HepG2 (cell line): Measurements from ENCODE around the gene RIPK3. TPM values are rescaled to one million over a fixed set of nuclear protein-coding genes. Genes with fewer than 3 reads are reported as not detected.

Source experiments
- ARID2 ChIP-seq: sonication (generic); formaldehyde crosslinking; IDR thresholded peaks from 2 replicates; pipeline ENCODE4 v1.8.1; 2022; ENCODE audit warnings: mild to moderate bottlenecking, missing genetic modification reagents, borderline replicate concordance
- CBX5 ChIP-seq: sonication (generic); formaldehyde crosslinking; IDR thresholded peaks from 2 replicates; pipeline ENCODE4 v1.4.0; 2020; ENCODE audit warnings: missing genetic modification reagents, borderline replicate concordance
- DZIP1 ChIP-seq: sonication (generic); formaldehyde crosslinking; IDR thresholded peaks from 2 replicates; pipeline ENCODE4 v1.5.0; 2020; ENCODE audit warnings: mild to moderate bottlenecking, missing genetic modification reagents
- FOXA1 ChIP-seq, 2 experiments: fragments of 450-650 bp in 1 of 2; sonication (generic) in 1 of 2; formaldehyde crosslinking in 1 of 2; IDR thresholded peaks; 2 replicates each; pipeline versions ENCODE4 v1.4.0 to v1.6.1; 2016 to 2020; ENCODE audit warnings: missing genetic modification reagents in 1 of 2
- FOXK1 ChIP-seq: sonication (generic); formaldehyde crosslinking; IDR thresholded peaks from 2 replicates; pipeline ENCODE4 v1.4.0; 2020; ENCODE audit warnings: low read depth, missing genetic modification reagents, borderline replicate concordance
- HMGXB3 ChIP-seq: sonication (generic); formaldehyde crosslinking; IDR thresholded peaks from 2 replicates; pipeline ENCODE4 v1.4.0; 2020; ENCODE audit warnings: missing genetic modification reagents, borderline replicate concordance
- KAT2B ChIP-seq: fragments of 150-350 bp; IDR thresholded peaks from 2 replicates; pipeline ENCODE4 v1.6.1; 2014; ENCODE audit warnings: low read depth, low read length, borderline replicate concordance
- NR1H2 ChIP-seq: sonication (generic); formaldehyde crosslinking; IDR thresholded peaks from 2 replicates; pipeline ENCODE4 v1.8.1; 2022; ENCODE audit warnings: low read depth, missing genetic modification reagents, borderline replicate concordance
- SNAPC2 ChIP-seq: sonication (generic); formaldehyde crosslinking; IDR thresholded peaks from 2 replicates; pipeline ENCODE4 v1.8.1; 2022; ENCODE audit warnings: mild to moderate bottlenecking, missing genetic modification reagents
- TARDBP ChIP-seq: sonication (generic); formaldehyde crosslinking; IDR thresholded peaks from 2 replicates; pipeline ENCODE4 v1.8.0; 2022; ENCODE audit warnings: mild to moderate bottlenecking, missing genetic modification reagents
- ZNF101 ChIP-seq: sonication (generic); formaldehyde crosslinking; IDR thresholded peaks from 2 replicates; pipeline ENCODE4 v1.4.0; 2020; ENCODE audit warnings: mild to moderate bottlenecking, low read depth, missing genetic modification reagents, borderline replicate concordance
- ZNF350 ChIP-seq: sonication (generic); formaldehyde crosslinking; IDR thresholded peaks from 2 replicates; pipeline ENCODE4 v1.4.0; 2020; ENCODE audit warnings: mild to moderate bottlenecking, low read depth, missing genetic modification reagents, borderline replicate concordance
- ZNF543 ChIP-seq: sonication (generic); formaldehyde crosslinking; IDR thresholded peaks from 2 replicates; pipeline ENCODE4 v1.4.0; 2020; ENCODE audit warnings: mild to moderate bottlenecking, missing genetic modification reagents
- ZNF562 ChIP-seq: sonication (generic); formaldehyde crosslinking; IDR thresholded peaks from 2 replicates; pipeline ENCODE4 v1.8.0; 2022; ENCODE audit warnings: missing genetic modification reagents, borderline replicate concordance
- polyA plus RNA-seq, 8 experiments: library from polyadenylated mRNA; depleted of rRNA in 3 of 8; stranded (reverse) in 7 of 8; unstranded in 1 of 8; fragments of >200 nt; fragmentation: Illumina TruSeq in 4 of 8; extraction: Trizol in 4 of 8; gene quantifications; 2 replicates each; pipeline versions ENCODE4 v1.2.1 to v1.2.3, GENCODE V29; 2011 to 2016; ENCODE audit warnings: low read depth in 4 of 8, missing spikeins in 1 of 8, mixed read lengths in 1 of 8; ENCODE audit not compliant: insufficient read depth in 1 of 8
- total RNA-seq, 5 experiments: library from RNA; depleted of rRNA; stranded (reverse); fragments of >200 nt; fragmentation: Illumina TruSeq; extraction: Trizol; gene quantifications; 2 replicates each; pipeline ENCODE4 v1.2.3, GENCODE V29; 2016; ENCODE audit warnings: low read depth in 1 of 5
- TF ChIP-seq, protein P1 (sequence below): conservative IDR thresholded peaks from 2 replicates; pipeline ENCODE4 v1.6.1; 2018; ENCODE audit warnings: missing genetic modification reagents
- TF ChIP-seq, protein P2 (sequence below): sonication (generic); formaldehyde crosslinking; IDR thresholded peaks from 2 replicates; pipeline ENCODE4 v1.5.0; 2020; ENCODE audit warnings: missing genetic modification reagents, mild to moderate bottlenecking, borderline replicate concordance
- TF ChIP-seq, protein P3 (sequence below): sonication (generic); formaldehyde crosslinking; IDR thresholded peaks from 2 replicates; pipeline ENCODE4 v1.8.0; 2022; ENCODE audit warnings: mild to moderate bottlenecking, missing genetic modification reagents, moderate library complexity

The RIPK3 gene
- total and polyA plus RNA-seq, 2 of the 13 experiments (the other 11 are each of a cell fraction or from before 2014, with no cell fraction given) = not detected

DNA sequence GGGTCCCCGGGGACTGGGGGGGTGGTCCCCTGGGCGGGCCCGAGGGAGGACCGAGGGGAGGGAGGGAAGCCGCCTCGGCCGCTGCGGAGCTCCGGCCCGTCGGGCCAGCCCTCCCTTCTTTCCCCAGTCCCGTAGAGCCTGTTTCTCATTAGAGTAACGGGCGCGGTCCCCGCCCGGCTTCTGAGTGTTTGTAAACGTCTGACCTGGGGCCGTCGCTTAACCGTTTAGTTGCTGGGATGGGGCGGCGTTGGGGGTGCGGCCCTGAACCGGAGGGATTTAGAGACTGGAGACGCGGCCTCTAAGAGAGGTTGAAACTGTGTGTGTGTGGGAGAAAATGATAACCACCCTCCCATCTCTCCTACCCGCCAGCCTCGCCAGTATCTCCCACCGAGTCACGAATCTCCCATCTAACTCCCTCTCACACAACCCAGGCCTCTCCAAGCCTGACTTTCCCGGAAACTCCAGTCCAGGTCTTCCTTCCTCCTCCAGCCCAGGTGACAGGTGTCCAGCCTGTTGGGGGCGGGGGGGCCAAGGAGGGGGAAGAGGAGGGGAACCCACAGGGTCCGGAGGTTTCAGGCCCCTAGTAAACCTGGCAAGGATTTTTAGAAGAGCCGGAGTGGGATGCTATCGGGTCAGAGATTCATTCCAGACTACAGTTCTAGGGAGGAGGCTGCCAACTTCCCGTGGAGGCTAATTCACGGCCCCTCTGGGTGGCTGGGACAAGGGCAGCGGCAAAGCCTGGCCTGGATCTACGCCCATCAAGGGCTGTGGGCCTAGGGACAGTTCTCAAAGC lies 27.1 kb upstream of the RIPK3 start (continued):
- TF ChIP-seq DZIP1 (CRISPR knock-in tag) (peak; percentile 12; the same call in 1 of the 2 replicates), ZNF543 (CRISPR knock-in tag) (0 out of 2 replicates have a peak, but pooled peaks have one; percentile 67), FOXA1 (IDR thresholded peaks at IDR 0.05) (no peak), FOXA1 (CRISPR knock-in tag; IDR thresholded peaks at IDR 0.05) (0 out of 2 replicates have a peak, but pooled peaks have one; percentile 36), TARDBP (CRISPR knock-in tag) (peak; percentile 88), FOXK1 (CRISPR knock-in tag) (peak; percentile 41; the same call in 1 of the 2 replicates), NR1H2 (CRISPR knock-in tag) (no peak), HMGXB3 (CRISPR knock-in tag) (no peak), ZNF101 (CRISPR knock-in tag) (no peak), ARID2 (CRISPR knock-in tag) (no peak), ZNF350 (CRISPR knock-in tag) (peak; percentile 79), ZNF562 (CRISPR knock-in tag) (no peak), KAT2B (no peak), CBX5 (CRISPR knock-in tag) (0 out of 2 replicates have a peak, but pooled peaks have one; percentile 26), SNAPC2 (peak; percentile 97)
- TF ChIP-seq, protein P1, sequence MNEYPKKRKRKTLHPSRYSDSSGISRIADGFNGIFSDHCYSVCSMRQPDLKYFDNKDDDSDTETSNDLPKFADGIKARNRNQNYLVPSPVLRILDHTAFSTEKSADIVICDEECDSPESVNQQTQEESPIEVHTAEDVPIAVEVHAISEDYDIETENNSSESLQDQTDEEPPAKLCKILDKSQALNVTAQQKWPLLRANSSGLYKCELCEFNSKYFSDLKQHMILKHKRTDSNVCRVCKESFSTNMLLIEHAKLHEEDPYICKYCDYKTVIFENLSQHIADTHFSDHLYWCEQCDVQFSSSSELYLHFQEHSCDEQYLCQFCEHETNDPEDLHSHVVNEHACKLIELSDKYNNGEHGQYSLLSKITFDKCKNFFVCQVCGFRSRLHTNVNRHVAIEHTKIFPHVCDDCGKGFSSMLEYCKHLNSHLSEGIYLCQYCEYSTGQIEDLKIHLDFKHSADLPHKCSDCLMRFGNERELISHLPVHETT = peak; percentile 36; the same call in 1 of the 2 replicates
- TF ChIP-seq, protein P2, sequence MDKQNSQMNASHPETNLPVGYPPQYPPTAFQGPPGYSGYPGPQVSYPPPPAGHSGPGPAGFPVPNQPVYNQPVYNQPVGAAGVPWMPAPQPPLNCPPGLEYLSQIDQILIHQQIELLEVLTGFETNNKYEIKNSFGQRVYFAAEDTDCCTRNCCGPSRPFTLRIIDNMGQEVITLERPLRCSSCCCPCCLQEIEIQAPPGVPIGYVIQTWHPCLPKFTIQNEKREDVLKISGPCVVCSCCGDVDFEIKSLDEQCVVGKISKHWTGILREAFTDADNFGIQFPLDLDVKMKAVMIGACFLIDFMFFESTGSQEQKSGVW (CRISPR knock-in tag) = no peak
- TF ChIP-seq, protein P3, sequence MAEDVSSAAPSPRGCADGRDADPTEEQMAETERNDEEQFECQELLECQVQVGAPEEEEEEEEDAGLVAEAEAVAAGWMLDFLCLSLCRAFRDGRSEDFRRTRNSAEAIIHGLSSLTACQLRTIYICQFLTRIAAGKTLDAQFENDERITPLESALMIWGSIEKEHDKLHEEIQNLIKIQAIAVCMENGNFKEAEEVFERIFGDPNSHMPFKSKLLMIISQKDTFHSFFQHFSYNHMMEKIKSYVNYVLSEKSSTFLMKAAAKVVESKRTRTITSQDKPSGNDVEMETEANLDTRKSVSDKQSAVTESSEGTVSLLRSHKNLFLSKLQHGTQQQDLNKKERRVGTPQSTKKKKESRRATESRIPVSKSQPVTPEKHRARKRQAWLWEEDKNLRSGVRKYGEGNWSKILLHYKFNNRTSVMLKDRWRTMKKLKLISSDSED (CRISPR knock-in tag) = no peak
